AG09319 (cell line): ENCODE results near the gene ARHGAP26.
A peak's percentile ranks its signal among the peaks of the same experiment; 100 is the strongest.

ENCODE experiments used
- DNase-seq: peaks from one replicate; pipeline ENCODE4 v3.0.0-alpha.2; 2010; ENCODE audit warnings: low read depth; ENCODE audit errors: extremely low read depth
- TF ChIP-seq, protein P1 (sequence below): IDR thresholded peaks from 2 replicates; pipeline ENCODE4 v1.5.1; 2011; ENCODE audit warnings: low read depth, mild to moderate bottlenecking, inconsistent platforms, low read length, moderate library complexity

ARHGAP26 gene

DNA sequence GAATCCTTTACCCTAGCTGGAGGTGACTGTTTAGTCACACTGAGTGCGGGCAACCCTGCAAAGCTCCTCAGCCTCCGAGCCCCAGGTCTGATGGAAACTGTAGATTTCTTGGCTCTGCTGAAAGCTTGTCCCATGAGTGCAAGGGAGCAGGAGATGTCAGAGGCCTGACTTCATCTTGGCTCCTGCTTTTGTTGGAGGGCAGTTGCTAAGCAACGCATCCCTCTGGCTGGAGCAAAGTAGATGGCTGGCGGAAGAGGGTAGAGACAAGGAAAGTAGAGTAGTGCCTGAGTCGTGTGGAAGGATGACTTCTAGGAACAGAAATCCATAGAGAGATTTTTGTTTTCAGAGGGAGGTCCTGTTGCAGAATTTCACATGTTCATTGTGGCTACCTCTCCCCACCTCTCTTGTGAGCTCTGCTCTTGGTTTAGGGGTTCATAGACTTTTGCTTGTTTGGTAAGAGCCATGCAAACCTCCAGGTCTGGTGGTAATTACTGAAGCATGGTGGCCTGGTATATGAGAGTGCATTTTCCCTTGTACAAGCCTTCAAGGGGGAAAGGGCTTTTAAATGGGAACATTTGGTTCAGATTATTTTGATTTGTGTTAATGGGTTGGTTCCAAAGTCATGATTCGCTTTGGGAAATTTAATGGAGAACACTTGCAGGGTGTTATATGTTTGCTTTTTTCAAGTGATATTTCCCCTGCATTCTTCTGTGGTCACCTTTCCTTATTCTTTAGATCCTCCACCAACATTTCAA lies 71.5 kb downstream of the ARHGAP26 start:
- TF ChIP-seq, protein P1, sequence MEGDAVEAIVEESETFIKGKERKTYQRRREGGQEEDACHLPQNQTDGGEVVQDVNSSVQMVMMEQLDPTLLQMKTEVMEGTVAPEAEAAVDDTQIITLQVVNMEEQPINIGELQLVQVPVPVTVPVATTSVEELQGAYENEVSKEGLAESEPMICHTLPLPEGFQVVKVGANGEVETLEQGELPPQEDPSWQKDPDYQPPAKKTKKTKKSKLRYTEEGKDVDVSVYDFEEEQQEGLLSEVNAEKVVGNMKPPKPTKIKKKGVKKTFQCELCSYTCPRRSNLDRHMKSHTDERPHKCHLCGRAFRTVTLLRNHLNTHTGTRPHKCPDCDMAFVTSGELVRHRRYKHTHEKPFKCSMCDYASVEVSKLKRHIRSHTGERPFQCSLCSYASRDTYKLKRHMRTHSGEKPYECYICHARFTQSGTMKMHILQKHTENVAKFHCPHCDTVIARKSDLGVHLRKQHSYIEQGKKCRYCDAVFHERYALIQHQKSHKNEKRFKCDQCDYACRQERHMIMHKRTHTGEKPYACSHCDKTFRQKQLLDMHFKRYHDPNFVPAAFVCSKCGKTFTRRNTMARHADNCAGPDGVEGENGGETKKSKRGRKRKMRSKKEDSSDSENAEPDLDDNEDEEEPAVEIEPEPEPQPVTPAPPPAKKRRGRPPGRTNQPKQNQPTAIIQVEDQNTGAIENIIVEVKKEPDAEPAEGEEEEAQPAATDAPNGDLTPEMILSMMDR: no peak

DNA sequence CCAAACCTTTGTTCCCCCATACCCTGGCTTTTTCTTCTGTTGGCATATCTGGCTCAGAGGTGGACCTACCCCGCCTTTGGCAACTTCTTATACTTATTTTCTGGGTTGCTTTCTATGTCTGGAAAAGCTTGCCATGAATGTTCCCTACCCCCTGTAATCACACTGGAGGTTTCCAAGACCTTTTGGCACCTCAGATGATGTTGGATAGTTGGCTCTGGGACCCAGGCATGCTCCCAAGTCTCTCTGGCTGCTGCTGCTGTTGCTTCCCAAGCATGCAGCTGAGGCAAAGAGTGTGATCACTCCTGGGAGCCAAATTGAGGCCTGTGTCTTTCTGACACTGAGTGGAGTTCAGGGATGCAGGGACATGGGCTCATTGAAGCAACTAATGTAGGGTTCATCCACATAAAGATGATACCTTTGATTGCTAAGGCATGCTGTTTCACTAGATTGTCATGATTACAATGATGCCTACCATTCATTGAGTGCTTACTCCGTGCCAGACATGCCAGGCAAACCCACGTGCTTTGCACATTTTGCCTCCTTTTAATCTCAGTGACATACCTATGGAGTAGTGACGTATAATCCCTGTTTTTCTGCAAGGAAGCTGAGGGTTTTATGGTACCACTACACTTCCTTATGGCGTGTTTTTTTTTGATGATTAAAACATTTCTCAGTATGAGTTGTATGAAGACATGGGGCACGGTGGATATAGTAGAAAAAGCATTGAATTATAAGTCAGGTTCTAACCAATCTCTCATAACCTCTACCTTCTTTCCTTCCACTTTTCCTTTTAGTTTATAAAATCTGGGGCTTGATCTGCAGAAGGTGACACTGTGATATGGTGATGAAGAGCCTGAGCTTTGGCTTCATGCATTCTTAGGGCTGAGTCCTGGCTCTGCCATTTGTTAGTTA lies 73.1 kb downstream of the ARHGAP26 start:
- no peak for DNase-seq
- TF ChIP-seq, protein P1: no peak

More for the DNA sequence above, 71.5 kb downstream of the ARHGAP26 start:
- DNase-seq: peak; percentile 55

DNA sequence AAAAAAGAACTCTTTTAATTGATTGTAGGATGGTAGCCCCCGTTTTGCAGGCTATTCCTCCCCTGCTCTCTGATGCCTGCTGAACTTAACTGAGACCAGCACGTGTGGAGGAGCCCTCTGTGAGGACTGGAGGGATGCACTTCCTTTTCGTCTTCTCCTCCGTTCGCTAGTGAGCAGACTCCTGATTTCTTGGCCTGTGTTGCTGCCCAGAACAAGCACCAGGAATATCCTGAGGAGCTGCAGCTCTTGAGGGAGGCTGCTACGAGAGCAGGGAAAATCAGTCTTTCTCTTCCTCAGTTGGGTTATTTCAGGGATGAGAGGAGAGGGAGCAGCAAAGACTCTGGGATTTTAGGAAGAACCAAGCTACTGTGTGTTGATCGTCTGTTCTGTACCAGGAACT lies 74.7 kb downstream of the ARHGAP26 start:
- no peak for DNase-seq
- TF ChIP-seq, protein P1: no peak

DNA sequence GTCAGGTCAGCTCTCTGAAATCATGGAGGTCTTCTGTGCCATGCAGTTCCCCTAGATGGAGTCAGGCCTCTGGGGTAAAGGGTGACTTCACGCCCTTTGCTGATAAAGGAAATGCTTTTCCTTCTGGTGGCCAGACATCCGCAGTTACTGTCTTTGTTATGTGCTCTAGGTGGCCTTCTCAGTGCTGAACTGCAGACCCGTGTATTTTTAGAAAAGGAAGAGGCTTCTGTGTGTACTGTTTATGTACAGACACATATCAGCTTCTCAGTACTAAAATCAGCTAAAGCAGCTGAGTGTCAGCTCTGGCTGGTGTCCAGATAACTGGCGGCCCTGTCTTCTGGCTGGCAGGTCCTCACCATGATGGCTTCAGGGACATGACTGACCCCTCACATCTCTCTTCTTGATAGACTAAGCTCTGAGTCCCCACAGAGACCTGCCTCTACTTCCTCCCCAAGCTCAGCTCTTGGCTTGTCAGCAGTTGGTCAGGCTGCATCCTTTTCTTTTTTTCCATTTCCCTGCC lies 75.3 kb downstream of the ARHGAP26 start:
- TF ChIP-seq, protein P1: no peak
- DNase-seq: no peak

DNA sequence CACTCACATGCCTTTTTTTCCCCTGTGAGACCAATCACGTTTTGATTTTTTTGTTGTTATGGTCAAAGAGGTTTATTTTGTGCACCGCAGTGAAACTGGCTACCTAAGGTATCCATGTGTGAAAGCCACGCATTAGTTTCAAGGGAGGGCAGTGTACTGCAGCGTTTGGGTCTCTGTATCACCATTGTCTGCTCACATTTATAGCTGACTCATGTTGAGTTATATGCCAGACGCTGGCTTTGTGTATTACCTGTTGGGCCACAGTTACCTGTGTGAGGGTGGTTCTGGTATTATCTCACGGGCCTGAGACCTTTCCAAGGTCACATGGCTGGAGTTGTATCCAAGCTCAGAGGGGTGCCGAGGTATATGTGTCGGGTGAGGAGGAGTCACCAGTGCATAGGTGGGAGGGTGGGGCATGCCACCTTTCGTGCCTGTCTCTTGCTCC lies 75.8 kb downstream of the ARHGAP26 start:
- TF ChIP-seq, protein P1: no peak
- DNase-seq: no peak

DNA sequence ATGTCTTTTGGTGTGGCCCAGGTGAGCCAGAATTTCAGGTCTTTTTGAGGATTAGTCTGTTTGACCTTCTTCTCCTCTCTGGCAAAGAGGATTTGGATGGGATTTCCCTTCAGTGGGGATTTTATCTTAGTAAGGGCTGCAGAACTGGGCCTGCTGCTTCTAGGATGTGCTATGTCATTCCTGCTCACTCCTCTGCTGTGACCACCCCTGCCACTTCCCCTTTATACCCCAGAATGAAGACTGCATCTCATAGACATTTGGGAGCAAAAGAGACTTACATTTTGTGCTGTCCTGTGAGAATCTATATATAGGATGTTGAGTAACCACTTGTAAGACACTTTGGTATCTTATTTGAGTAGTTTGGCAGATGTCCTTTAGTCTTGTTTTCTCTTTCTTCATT lies 76.2 kb downstream of the ARHGAP26 start:
- no peak for DNase-seq
- TF ChIP-seq, protein P1: no peak
